Measurements from ENCODE around the gene CMTM7. TPM values are rescaled to one million over a fixed set of nuclear protein-coding genes. Genes with fewer than 3 reads are reported as not detected.

Gene CMTM7
- total and polyA plus RNA-seq, 9 of the 15 experiments (the other 6 are each of a cell fraction or from before 2014, with no cell fraction given) = 0.03 to 1.6 (median 0.42) TPM; not detected in 4

GRCh38 chr3:32502118-32502945 is 110.7 kb downstream of the CMTM7 start, which contains the start of gene CMTM6 (continued):
- TF ChIP-seq, protein P1, sequence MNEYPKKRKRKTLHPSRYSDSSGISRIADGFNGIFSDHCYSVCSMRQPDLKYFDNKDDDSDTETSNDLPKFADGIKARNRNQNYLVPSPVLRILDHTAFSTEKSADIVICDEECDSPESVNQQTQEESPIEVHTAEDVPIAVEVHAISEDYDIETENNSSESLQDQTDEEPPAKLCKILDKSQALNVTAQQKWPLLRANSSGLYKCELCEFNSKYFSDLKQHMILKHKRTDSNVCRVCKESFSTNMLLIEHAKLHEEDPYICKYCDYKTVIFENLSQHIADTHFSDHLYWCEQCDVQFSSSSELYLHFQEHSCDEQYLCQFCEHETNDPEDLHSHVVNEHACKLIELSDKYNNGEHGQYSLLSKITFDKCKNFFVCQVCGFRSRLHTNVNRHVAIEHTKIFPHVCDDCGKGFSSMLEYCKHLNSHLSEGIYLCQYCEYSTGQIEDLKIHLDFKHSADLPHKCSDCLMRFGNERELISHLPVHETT (CRISPR knock-in tag; conservative IDR thresholded peaks at IDR 0.05 in 1 of 2, IDR thresholded peaks at IDR 0.05 in 1 of 2) = peak in 1 of 2 experiments; percentile 59; a peak in 2 of 4 replicates
- TF ChIP-seq ELF4 (CRISPR knock-in tag; IDR thresholded peaks at IDR 0.05) = 0 out of 2 replicates have a peak, but pooled peaks have one; percentile 59
- no peak for TF ChIP-seq SMAD3 (CRISPR knock-in tag; conservative IDR thresholded peaks at IDR 0.05)
- TF ChIP-seq MITF (IDR thresholded peaks at IDR 0.05) = no peak
- TF ChIP-seq ZBTB17 (CRISPR knock-in tag; IDR thresholded peaks at IDR 0.05) = peak; percentile 52; the same call in 1 of the 2 replicates
- TF ChIP-seq, protein P2, sequence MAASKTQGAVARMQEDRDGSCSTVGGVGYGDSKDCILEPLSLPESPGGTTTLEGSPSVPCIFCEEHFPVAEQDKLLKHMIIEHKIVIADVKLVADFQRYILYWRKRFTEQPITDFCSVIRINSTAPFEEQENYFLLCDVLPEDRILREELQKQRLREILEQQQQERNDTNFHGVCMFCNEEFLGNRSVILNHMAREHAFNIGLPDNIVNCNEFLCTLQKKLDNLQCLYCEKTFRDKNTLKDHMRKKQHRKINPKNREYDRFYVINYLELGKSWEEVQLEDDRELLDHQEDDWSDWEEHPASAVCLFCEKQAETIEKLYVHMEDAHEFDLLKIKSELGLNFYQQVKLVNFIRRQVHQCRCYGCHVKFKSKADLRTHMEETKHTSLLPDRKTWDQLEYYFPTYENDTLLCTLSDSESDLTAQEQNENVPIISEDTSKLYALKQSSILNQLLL (CRISPR knock-in tag; IDR thresholded peaks at IDR 0.05; ENCODE audit: borderline replicate concordance) = no peak
- no peak for TF ChIP-seq FOXA1 (IDR thresholded peaks at IDR 0.05; ENCODE audit: borderline replicate concordance)
- peak in 1 of 2 experiments; percentile 68; a peak in 1 of 3 replicates for TF ChIP-seq CBX3 (IDR thresholded peaks at IDR 0.05; ENCODE audit: borderline replicate concordance in 1 of 2, low read length in 2 of 2)
- TF ChIP-seq RB1 (IDR thresholded peaks at IDR 0.05; ENCODE audit: low read depth) = peak; percentile 51; the same call in 1 of the 2 replicates
- TF ChIP-seq SIN3B (IDR thresholded peaks at IDR 0.05; ENCODE audit: low read depth) = 0 out of 2 replicates have a peak, but pooled peaks have one; percentile 16
- TF ChIP-seq NBN (IDR thresholded peaks at IDR 0.05; ENCODE audit: low read depth) = peak; percentile 88
- TF ChIP-seq MCM7 (IDR thresholded peaks at IDR 0.05) = no peak
- TF ChIP-seq, protein P3, sequence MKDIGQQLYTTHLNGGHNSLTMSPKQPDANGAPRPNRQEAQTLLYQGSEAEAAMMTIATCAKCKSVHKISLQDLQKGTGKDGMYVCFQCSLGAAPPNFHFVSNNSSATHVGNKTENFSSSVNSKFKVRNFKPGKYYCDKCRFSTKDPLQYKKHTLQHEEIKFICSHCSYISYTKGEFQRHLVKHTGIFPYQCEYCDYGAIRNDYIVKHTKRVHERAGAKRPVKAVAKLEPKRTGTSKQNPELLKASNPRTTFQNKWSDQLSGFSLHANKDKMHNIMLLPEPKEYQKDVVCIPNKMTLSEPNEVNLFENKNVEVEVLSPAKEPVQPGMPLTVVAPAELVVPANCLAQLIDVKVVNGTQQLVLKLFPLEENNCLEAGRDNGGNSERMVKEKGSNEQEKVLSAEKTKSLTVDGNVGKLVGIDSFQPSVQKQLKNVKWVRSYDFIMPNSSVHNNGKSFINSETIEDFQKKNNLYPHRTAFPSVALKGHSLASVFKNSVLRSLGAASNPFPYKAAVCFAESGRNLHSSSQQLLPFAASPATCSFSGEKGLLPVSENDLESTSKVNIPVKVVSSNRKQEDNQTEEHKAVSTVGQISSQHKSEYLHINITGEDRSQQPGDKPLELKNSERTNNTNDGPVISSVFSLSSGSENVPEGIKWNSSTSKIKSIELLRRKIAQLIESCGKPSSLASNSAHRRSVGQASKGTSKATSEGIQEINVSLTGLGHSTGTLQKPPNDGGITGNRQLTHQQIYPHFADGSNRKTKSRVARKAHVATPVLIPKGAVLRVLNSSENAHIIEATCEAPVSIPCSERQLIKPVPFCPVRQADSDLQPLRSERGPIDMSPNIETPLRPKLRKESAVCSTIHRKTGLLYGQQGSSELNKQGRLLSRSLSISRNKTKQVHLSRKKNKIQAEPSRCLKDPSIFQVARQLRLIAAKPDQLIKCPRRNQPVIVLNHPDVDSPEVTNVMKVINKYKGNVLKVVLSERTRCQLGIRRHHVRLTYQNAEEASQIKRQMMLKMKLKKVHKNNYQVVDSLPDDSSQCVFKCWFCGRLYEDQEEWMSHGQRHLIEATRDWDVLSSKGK (CRISPR knock-in tag; IDR thresholded peaks at IDR 0.05) = no peak
- peak in 2 of 3 experiments; percentile 10 to 18; a peak in 1 of 6 replicates for TF ChIP-seq CTCF (IDR thresholded peaks at IDR 0.05 in 2 of 3, conservative IDR thresholded peaks at IDR 0.05 in 1 of 3; ENCODE audit: insufficient read depth in 2 of 3, low read depth in 1 of 3, low read length in 3 of 3)
- peak; percentile 16; the same call in 1 of the 2 replicates for TF ChIP-seq EHMT2 (IDR thresholded peaks at IDR 0.05)
- TF ChIP-seq MED1 (CRISPR knock-in tag; IDR thresholded peaks at IDR 0.05; ENCODE audit: borderline replicate concordance) = no peak
- TF ChIP-seq CREM (IDR thresholded peaks at IDR 0.05; ENCODE audit: low read depth) = peak; percentile 71
- TF ChIP-seq POLR2A (conservative IDR thresholded peaks at IDR 0.05) = peak; percentile 87

Data from K562 (cell line).